ENCODE data around the gene SLC6A3. TPM values are rescaled to one million over a fixed set of nuclear protein-coding genes. Genes with fewer than 3 reads are reported as not detected.
"Not testable (repeated sequence)": the region's sequence is repeated elsewhere in the genome, so short reads cannot be mapped to it uniquely, and the experiment has no call there.

The SLC6A3 gene
- total and polyA plus RNA-seq, 5 donors from 2014 or later = 0.27 TPM; not detected in 4

DNA sequence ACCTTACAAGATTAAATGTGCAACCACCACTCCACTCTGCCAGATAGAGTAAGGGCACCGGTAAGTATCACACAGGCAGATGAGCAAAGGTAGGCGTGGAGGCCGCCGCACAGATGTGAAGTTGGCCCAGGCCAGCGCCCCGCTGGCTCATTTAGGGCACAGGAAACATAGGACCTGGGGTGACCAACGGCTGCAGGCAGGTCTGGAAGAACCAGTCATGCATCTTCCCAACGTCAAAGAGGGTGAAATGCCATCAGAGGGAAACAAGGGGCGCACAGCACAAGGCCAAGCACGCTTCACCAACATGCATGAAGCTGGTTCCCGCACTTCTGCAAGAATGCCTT is 31.7 kb upstream of the SLC6A3 start:
- Histone ChIP-seq H3K27me3 (ENCODE audit: control insufficient read depth, insufficient read depth, low read length) (no peaks in the 10 kb centered on the region), H3K9me3 (ENCODE audit: control insufficient read depth in 2 of 2, low read length in 2 of 2) (no peaks in the 10 kb centered on the region), H3K36me3 (ENCODE audit: control insufficient read depth, insufficient read depth, low read length) (peaks cover 31% of the 10 kb centered on the region), H3K27ac (ENCODE audit: insufficient read depth, low read length, poor library complexity, severe bottlenecking) (no peak overlapping the region), H3K4me3 (ENCODE audit: low read depth, low read length) (no peak overlapping the region), H3K4me1 (ENCODE audit: control insufficient read depth, insufficient read depth, low read length, poor library complexity, severe bottlenecking) (no peaks in the 10 kb centered on the region)
- H3K27me3 Mint-ChIP-seq = no peaks in the 10 kb centered on the region
- no peaks in the 10 kb centered on the region for H3K9me3 Mint-ChIP-seq
- peaks cover 0 to 5% (median under 1%) of the 10 kb centered on the region in 4 donors for H3K4me1 Mint-ChIP-seq
- DNase-seq = no peak
- ATAC-seq (ENCODE audit: low read depth in 2 of 2) = no peak
- H3K36me3 Mint-ChIP-seq = peaks cover 14% of the 10 kb centered on the region
- peak overlapping the region in 1 of 3 donors; percentile 41 for H3K27ac Mint-ChIP-seq
- H3K4me3 Mint-ChIP-seq = no peak overlapping the region

DNA sequence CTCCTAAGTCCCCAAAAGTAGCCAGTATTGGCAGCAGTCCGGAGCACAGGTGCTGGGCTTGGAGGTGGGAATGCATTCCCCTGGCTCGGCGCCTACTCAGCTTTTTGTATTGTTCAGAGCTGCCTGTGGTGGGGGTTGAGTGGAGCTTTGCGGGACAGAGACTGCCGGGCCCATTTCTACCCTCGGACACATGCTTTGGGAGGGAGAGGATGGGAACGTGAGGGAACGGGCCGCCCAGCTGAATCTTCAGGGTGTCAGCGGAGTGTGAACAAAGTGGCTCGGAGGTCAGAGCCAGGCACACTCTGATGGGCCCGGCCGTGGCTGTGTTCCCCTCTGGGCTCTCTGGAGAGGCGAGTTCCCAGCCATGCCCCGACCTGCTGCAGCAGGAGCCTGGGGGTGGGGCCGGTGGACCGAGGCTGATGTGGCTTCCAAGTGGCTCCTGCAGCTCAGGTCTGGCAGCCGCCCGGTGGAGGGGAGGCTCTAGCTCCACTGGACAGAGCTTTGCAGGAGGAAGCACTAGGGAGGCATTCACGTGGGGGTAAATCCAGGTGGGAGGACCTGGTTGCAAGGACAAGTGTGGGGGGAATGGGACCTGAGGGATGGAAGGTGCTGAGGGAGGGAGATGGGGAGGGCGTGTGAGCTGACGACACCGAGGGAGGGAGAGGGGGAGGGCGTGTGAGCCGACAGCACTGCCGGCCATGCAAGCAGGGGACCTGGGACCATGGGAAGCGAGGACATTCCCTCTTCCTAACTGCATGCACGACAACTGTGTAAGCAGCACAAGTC is 31.1 kb upstream of the SLC6A3 start:
- Mint-ChIP-seq H3K27ac (peak overlapping the region in 1 of 3 donors; percentile 41), H3K4me1 (peaks cover 0 to 5% (median under 1%) of the 10 kb centered on the region in 4 donors), H3K9me3 (no peaks in the 10 kb centered on the region), H3K36me3 (peaks cover 12% of the 10 kb centered on the region), H3K4me3 (no peak overlapping the region), H3K27me3 (no peaks in the 10 kb centered on the region)
- no peak for ATAC-seq (ENCODE audit: low read depth in 2 of 2)
- Histone ChIP-seq H3K4me3 (ENCODE audit: low read depth, low read length) (no peak overlapping the region), H3K27ac (ENCODE audit: insufficient read depth, low read length, poor library complexity, severe bottlenecking) (no peak overlapping the region), H3K4me1 (ENCODE audit: control insufficient read depth, insufficient read depth, low read length, poor library complexity, severe bottlenecking) (no peaks in the 10 kb centered on the region), H3K36me3 (ENCODE audit: control insufficient read depth, insufficient read depth, low read length) (peaks cover 31% of the 10 kb centered on the region), H3K9me3 (ENCODE audit: control insufficient read depth in 2 of 2, low read length in 2 of 2) (no peaks in the 10 kb centered on the region), H3K27me3 (ENCODE audit: control insufficient read depth, insufficient read depth, low read length) (no peaks in the 10 kb centered on the region)
- DNase-seq = no peak

DNA sequence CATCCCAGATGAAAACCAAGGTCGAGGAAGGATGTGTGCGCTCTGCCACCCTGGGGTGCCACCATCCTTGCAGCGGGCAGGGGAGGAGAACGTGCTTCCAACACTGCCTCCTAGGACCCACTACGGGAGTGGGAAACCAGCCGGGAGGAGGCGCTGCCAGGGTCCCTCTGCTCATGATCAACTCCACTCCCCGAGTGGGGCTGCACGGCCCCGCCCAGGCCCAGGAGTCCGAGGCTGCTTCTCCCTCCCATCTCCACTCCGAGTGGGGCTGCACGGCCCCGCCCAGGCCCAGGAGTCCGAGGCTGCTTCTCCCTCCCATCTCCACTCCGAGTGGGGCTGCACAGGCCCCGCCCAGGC is 30.3 kb upstream of the SLC6A3 start:
- not testable (repeated sequence) for H3K27me3 Mint-ChIP-seq; H3K27ac ChIP-seq (ENCODE audit: insufficient read depth, low read length, poor library complexity, severe bottlenecking); H3K9me3 ChIP-seq (ENCODE audit: control insufficient read depth in 2 of 2, low read length in 2 of 2); H3K4me3 Mint-ChIP-seq; H3K4me3 ChIP-seq (ENCODE audit: low read depth, low read length); H3K27me3 ChIP-seq (ENCODE audit: control insufficient read depth, insufficient read depth, low read length); H3K4me1 ChIP-seq (ENCODE audit: control insufficient read depth, insufficient read depth, low read length, poor library complexity, severe bottlenecking); H3K27ac Mint-ChIP-seq; H3K9me3 Mint-ChIP-seq; DNase-seq; ATAC-seq (ENCODE audit: low read depth in 2 of 2); H3K4me1 Mint-ChIP-seq
- H3K36me3 Mint-ChIP-seq = peaks cover 10% of the 10 kb centered on the region
- H3K36me3 ChIP-seq (ENCODE audit: control insufficient read depth, insufficient read depth, low read length) = peaks cover 31% of the 10 kb centered on the region

DNA sequence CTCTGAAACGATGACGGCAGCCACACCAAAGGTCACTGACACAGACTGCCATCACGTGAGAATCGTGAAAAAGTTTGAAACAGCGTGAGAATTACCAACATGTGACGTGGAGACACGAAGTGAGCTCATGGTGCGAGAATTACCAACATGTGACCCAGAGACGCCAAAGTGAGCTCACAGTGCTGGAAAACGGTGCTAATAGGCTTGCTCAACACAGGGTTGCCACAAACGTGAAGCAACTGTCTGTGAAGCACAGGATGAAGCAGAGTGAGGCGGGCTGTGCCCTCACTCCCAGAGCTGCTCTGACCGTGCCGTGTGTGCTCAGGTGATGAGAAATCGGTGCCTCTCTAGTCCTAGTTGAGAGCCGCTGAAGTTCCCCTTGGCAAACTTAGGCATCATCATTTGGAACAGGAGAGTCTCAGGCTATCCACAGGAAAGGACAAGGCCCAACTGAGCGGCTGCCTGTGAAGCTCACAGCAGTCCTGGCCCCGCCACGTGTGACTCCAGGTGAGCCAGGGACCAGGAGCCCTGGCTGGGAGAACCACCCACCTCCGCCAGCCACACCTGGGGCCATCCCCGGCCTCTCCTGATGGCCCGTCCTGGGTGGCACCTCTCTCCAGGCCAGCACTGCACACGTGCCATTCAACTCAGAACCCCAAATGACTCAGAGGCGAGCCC is 29.8 kb upstream of the SLC6A3 start:
- no peaks in the 10 kb centered on the region for H3K27me3 ChIP-seq (ENCODE audit: control insufficient read depth, insufficient read depth, low read length)
- Mint-ChIP-seq H3K27me3 (no peaks in the 10 kb centered on the region), H3K9me3 (peaks cover 0 to 2% (median 0%) of the 10 kb centered on the region in 7 donors), H3K36me3 (peaks cover 10% of the 10 kb centered on the region), H3K4me1 (no peaks in the 10 kb centered on the region), H3K27ac (no peak overlapping the region), H3K4me3 (no peak overlapping the region)
- no peak overlapping the region for H3K4me3 ChIP-seq (ENCODE audit: low read depth, low read length)
- no peaks in the 10 kb centered on the region for H3K4me1 ChIP-seq (ENCODE audit: control insufficient read depth, insufficient read depth, low read length, poor library complexity, severe bottlenecking)
- no peaks in the 10 kb centered on the region for H3K9me3 ChIP-seq (ENCODE audit: control insufficient read depth in 2 of 2, low read length in 2 of 2)
- ATAC-seq (ENCODE audit: low read depth in 2 of 2) (no peak), DNase-seq (no peak)
- peaks cover 31% of the 10 kb centered on the region for H3K36me3 ChIP-seq (ENCODE audit: control insufficient read depth, insufficient read depth, low read length)
- H3K27ac ChIP-seq (ENCODE audit: insufficient read depth, low read length, poor library complexity, severe bottlenecking) = no peak overlapping the region

DNA sequence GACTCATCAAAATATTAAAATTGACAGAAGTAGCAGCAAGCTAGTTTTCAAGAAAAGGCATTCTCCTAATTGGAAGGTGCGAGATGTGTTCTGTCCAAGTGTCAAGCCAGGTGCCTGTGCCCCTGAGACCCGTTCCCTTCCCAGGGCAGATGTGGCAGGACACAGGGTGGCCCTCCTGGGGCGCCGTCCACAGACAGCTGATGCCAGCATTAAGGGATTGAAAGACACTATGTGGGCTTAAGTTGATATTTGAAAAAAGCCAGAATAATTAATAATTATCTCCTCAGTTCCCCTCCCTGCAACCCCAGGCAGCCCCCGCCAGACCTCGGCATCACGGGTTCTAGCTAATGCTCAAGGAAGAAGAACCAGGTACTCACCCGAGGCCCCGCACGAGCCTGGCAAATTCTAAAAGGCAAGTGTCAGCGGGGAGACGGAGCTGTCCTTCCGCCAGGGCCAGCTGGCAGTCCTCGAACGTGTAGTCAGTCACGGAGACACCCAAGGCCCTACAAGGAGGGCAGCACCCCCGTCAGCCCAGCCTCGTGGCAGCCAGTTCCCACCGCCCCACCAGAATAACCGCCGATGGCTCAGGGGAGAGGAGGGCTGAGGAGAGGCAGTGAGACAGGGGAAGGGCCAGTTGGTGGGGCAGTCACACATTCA is 29.1 kb upstream of the SLC6A3 start:
- Mint-ChIP-seq H3K9me3 (peaks cover 0 to 2% (median 0%) of the 10 kb centered on the region in 7 donors), H3K36me3 (peaks cover 10% of the 10 kb centered on the region), H3K27ac (no peak overlapping the region), H3K27me3 (no peaks in the 10 kb centered on the region), H3K4me1 (no peaks in the 10 kb centered on the region), H3K4me3 (no peak overlapping the region)
- DNase-seq (no peak), ATAC-seq (ENCODE audit: low read depth in 2 of 2) (no peak)
- Histone ChIP-seq H3K4me1 (ENCODE audit: control insufficient read depth, insufficient read depth, low read length, poor library complexity, severe bottlenecking) (no peaks in the 10 kb centered on the region), H3K9me3 (ENCODE audit: control insufficient read depth in 2 of 2, low read length in 2 of 2) (no peaks in the 10 kb centered on the region), H3K36me3 (ENCODE audit: control insufficient read depth, insufficient read depth, low read length) (peaks cover 31% of the 10 kb centered on the region), H3K27me3 (ENCODE audit: control insufficient read depth, insufficient read depth, low read length) (no peaks in the 10 kb centered on the region), H3K4me3 (ENCODE audit: low read depth, low read length) (no peak overlapping the region), H3K27ac (ENCODE audit: insufficient read depth, low read length, poor library complexity, severe bottlenecking) (no peak overlapping the region)

DNA sequence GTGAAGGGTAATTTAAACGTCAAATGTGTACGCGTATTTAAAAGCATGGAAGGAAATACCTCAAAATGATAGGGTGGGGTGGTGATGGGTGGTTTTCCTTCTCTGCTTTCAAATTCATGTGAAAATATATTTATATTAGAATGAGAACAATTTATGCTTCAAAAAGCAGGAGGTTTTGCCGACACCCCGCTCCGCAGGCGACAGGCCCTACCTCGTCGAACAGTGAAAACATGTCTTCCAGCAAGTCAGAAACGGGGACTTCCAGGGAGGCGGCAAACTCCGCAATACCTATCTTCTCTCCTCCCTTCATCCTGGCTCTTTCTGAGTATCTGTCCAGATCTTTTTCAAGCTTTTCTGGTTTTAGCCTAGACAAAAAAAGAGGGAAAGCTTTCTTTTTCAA is 28.5 kb upstream of the SLC6A3 start:
- ATAC-seq (ENCODE audit: low read depth in 2 of 2) (no peak), DNase-seq (no peak)
- Histone ChIP-seq H3K27ac (ENCODE audit: insufficient read depth, low read length, poor library complexity, severe bottlenecking) (no peak overlapping the region), H3K4me1 (ENCODE audit: control insufficient read depth, insufficient read depth, low read length, poor library complexity, severe bottlenecking) (no peaks in the 10 kb centered on the region), H3K9me3 (ENCODE audit: control insufficient read depth in 2 of 2, low read length in 2 of 2) (no peaks in the 10 kb centered on the region), H3K4me3 (ENCODE audit: low read depth, low read length) (no peak overlapping the region), H3K27me3 (ENCODE audit: control insufficient read depth, insufficient read depth, low read length) (no peaks in the 10 kb centered on the region), H3K36me3 (ENCODE audit: control insufficient read depth, insufficient read depth, low read length) (peaks cover 28% of the 10 kb centered on the region)
- H3K36me3 Mint-ChIP-seq = peaks cover 10% of the 10 kb centered on the region
- peaks cover 0 to 2% (median 0%) of the 10 kb centered on the region in 7 donors for H3K9me3 Mint-ChIP-seq
- no peaks in the 10 kb centered on the region for H3K27me3 Mint-ChIP-seq
- H3K27ac Mint-ChIP-seq = no peak overlapping the region
- H3K4me3 Mint-ChIP-seq = no peak overlapping the region
- no peaks in the 10 kb centered on the region for H3K4me1 Mint-ChIP-seq

DNA sequence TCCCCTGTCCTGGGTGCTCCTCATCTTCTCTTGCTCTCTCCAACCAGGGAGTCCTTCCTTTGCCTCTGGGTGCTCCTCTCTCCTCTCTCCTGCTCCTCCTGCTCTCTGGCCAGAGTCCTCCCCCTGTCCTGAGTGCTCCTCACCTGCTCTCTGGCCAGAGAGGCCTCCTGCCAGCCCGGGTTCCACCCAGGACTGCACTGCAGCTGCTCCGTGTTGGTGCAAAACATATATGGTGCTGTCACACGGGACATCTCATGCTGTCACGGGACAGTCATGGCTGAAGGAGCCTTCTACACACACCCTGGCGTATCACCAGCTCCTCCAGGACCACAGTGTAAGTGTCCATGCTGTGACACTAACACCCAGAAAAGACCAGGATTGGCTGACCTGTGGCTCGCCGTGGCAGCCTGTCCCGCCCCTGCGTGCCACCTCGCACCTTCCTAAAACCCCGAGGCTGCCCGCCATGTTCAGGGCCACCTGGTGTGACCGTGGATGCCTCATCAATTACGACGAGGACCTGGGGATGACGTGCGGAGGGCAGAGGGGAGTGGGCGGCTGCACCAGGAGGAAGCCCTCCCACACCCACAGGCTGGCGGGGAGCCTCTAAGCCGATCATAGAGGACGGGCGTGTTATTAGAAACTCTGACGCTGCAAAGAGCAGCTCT is 27.9 kb upstream of the SLC6A3 start:
- ATAC-seq (ENCODE audit: low read depth in 2 of 2) (no peak), DNase-seq (no peak)
- Histone ChIP-seq H3K27me3 (ENCODE audit: control insufficient read depth, insufficient read depth, low read length) (no peaks in the 10 kb centered on the region), H3K4me1 (ENCODE audit: control insufficient read depth, insufficient read depth, low read length, poor library complexity, severe bottlenecking) (no peaks in the 10 kb centered on the region), H3K4me3 (ENCODE audit: low read depth, low read length) (no peak overlapping the region), H3K36me3 (ENCODE audit: control insufficient read depth, insufficient read depth, low read length) (peaks cover 26% of the 10 kb centered on the region), H3K9me3 (ENCODE audit: control insufficient read depth in 2 of 2, low read length in 2 of 2) (no peaks in the 10 kb centered on the region), H3K27ac (ENCODE audit: insufficient read depth, low read length, poor library complexity, severe bottlenecking) (no peak overlapping the region)
- Mint-ChIP-seq H3K36me3 (peaks cover 13% of the 10 kb centered on the region), H3K27me3 (no peaks in the 10 kb centered on the region), H3K9me3 (peaks cover 0 to 2% (median 0%) of the 10 kb centered on the region in 7 donors), H3K4me1 (no peaks in the 10 kb centered on the region), H3K27ac (no peak overlapping the region), H3K4me3 (no peak overlapping the region)

All from CD4-positive, CD25-positive, alpha-beta regulatory T cell (primary cell).